Loucy (cell line): ENCODE measurements around the gene OPRM1.

Experiments used
- H2AFZ ChIP-seq: fragments of 200-600 bp; sonication (generic); 2 replicates; pipeline ENCODE4 v1.6.0; 2016; ENCODE audit warnings: antibody characterized with exemption, mild to moderate bottlenecking, low read length, moderate library complexity
- H3F3A ChIP-seq: fragments of 200-600 bp; 2 replicates; pipeline ENCODE4 v1.6.0; 2016; ENCODE audit warnings: antibody characterized with exemption, low read depth, mild to moderate bottlenecking
- H3K27me3 ChIP-seq: fragments of 200-600 bp; sonication (generic); 2 replicates; pipeline ENCODE4 v1.6.1; 2014; ENCODE audit warnings: low read length, mild to moderate bottlenecking; ENCODE audit not compliant: insufficient read depth, poor library complexity, severe bottlenecking
- H3K36me3 ChIP-seq: fragments of 200-600 bp; sonication (generic); 2 replicates; pipeline ENCODE4 v1.6.1; 2016; ENCODE audit warnings: low read length; ENCODE audit not compliant: insufficient read depth
- H3K4me1 ChIP-seq: fragments of 200-600 bp; sonication (generic); 2 replicates; pipeline ENCODE4 v1.5.1; 2014; ENCODE audit warnings: low read length, mild to moderate bottlenecking; ENCODE audit not compliant: insufficient read depth, poor library complexity, severe bottlenecking
- H3K4me2 ChIP-seq: fragments of 200-600 bp; sonication (generic); 2 replicates; pipeline ENCODE4 v1.6.0; 2014; ENCODE audit warnings: antibody characterized with exemption, low read length, low read depth, mild to moderate bottlenecking; ENCODE audit not compliant: poor library complexity, severe bottlenecking
- H3K4me3 ChIP-seq: fragments of 200-600 bp; sonication (generic); 2 replicates; pipeline ENCODE4 v1.5.1; 2014; ENCODE audit warnings: low read length, mild to moderate bottlenecking, mixed read lengths; ENCODE audit not compliant: poor library complexity, severe bottlenecking
- H3K79me2 ChIP-seq: fragments of 200-600 bp; sonication (generic); 2 replicates; pipeline ENCODE4 v1.6.1; 2014; ENCODE audit warnings: low read length; ENCODE audit not compliant: insufficient read depth
- H3K9ac ChIP-seq: fragments of 200-600 bp; sonication (generic); 2 replicates; pipeline ENCODE4 v1.6.0; 2014; ENCODE audit warnings: mild to moderate bottlenecking, low read depth, low read length, moderate library complexity; ENCODE audit not compliant: poor library complexity, severe bottlenecking
- H3K9me2 ChIP-seq: fragments of 200-600 bp; sonication (generic); replicated peaks from 2 replicates; pipeline ENCODE4 v1.6.1; 2016; ENCODE audit warnings: low read depth, low read length, mixed read lengths
- H3K9me3 ChIP-seq: fragments of 200-600 bp; sonication (generic); 2 replicates; pipeline ENCODE4 v1.6.1; 2014; ENCODE audit warnings: mild to moderate bottlenecking, antibody characterized with exemption, low read length, low read depth; ENCODE audit not compliant: insufficient read depth
- H4K20me1 ChIP-seq: fragments of 200-600 bp; sonication (generic); 2 replicates; pipeline ENCODE4 v1.6.0; 2014; ENCODE audit warnings: antibody characterized with exemption, low read length, mild to moderate bottlenecking; ENCODE audit not compliant: insufficient read depth, poor library complexity, severe bottlenecking
- EZH2phosphoT487 ChIP-seq: fragments of 200-600 bp; IDR thresholded peaks from 2 replicates; pipeline ENCODE4 v1.6.1; 2018; ENCODE audit warnings: antibody characterized with exemption, mild to moderate bottlenecking, moderate library complexity, borderline replicate concordance
- TF ChIP-seq, protein P1 (sequence below): fragments of 200-600 bp; sonication (generic); conservative IDR thresholded peaks from 2 replicates; pipeline ENCODE4 v1.5.1; 2014; ENCODE audit warnings: mild to moderate bottlenecking, antibody characterized with exemption, low read length

The OPRM1 gene

DNA sequence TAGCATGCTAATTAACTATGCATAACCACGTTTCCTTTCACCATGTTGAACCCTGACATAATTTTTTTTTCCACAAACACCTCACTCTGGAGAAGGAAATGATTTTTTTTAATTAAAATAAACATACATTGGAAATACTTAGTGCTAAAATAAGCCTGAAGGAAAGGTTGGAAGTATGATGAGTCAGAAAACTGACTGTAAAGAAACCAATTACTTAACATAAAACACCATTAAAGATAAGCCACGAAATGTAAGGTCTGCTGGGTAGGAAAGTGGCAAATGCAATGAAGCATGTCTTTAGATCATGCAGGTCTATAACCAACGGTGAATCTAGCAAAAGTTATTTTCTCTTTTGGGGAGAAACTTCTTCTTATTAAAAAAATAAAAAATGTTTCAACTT lies 47.5 kb downstream of the OPRM1 start:
- TF ChIP-seq, protein P1, sequence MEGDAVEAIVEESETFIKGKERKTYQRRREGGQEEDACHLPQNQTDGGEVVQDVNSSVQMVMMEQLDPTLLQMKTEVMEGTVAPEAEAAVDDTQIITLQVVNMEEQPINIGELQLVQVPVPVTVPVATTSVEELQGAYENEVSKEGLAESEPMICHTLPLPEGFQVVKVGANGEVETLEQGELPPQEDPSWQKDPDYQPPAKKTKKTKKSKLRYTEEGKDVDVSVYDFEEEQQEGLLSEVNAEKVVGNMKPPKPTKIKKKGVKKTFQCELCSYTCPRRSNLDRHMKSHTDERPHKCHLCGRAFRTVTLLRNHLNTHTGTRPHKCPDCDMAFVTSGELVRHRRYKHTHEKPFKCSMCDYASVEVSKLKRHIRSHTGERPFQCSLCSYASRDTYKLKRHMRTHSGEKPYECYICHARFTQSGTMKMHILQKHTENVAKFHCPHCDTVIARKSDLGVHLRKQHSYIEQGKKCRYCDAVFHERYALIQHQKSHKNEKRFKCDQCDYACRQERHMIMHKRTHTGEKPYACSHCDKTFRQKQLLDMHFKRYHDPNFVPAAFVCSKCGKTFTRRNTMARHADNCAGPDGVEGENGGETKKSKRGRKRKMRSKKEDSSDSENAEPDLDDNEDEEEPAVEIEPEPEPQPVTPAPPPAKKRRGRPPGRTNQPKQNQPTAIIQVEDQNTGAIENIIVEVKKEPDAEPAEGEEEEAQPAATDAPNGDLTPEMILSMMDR = no peak
- no peak for TF ChIP-seq EZH2phosphoT487
- no peaks in the 10 kb centered on the region for H3K79me2 ChIP-seq
- H2AFZ ChIP-seq = no peak overlapping the region
- H3K4me3 ChIP-seq = no peak overlapping the region
- no peak overlapping the region for H3K4me2 ChIP-seq
- H4K20me1 ChIP-seq = no peaks in the 10 kb centered on the region
- no peaks in the 10 kb centered on the region for H3K9me2 ChIP-seq
- no peaks in the 10 kb centered on the region for H3F3A ChIP-seq
- no peak overlapping the region for H3K9ac ChIP-seq
- H3K4me1 ChIP-seq = no peaks in the 10 kb centered on the region
- no peaks in the 10 kb centered on the region for H3K36me3 ChIP-seq
- H3K9me3 ChIP-seq = no peaks in the 10 kb centered on the region
- no peaks in the 10 kb centered on the region for H3K27me3 ChIP-seq

DNA sequence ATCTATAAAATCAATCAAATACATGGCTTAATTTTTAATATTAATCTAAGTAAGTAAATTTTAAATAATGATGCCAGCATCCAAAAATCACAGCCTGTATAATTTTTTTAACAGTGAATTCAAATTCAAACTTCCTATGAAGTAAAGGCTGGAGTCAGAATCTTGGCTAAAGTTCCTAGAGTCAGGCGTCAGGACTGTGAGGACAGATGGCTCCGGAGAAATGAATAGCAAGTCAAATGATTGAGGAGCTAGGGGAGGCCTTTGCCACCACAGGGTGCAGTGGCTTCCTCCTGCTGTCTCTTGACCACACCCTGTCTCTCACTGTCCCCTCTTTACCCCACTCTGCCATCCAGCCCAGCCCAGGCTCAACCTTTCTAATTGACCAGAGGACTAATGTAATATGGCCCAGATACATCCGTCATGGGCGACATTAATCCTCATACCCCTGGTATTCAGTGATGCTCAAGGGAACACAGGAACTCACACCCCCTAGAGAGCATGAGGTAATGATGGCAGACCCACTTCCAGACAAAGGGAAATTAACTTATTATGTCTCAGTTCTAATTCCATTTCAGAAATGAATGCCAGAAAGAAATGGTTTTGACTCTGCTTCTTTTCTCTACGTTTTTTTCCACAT lies 53.4 kb downstream of the OPRM1 start:
- H3F3A ChIP-seq = no peaks in the 10 kb centered on the region
- no peak for TF ChIP-seq EZH2phosphoT487
- TF ChIP-seq, protein P1 = no peak

DNA sequence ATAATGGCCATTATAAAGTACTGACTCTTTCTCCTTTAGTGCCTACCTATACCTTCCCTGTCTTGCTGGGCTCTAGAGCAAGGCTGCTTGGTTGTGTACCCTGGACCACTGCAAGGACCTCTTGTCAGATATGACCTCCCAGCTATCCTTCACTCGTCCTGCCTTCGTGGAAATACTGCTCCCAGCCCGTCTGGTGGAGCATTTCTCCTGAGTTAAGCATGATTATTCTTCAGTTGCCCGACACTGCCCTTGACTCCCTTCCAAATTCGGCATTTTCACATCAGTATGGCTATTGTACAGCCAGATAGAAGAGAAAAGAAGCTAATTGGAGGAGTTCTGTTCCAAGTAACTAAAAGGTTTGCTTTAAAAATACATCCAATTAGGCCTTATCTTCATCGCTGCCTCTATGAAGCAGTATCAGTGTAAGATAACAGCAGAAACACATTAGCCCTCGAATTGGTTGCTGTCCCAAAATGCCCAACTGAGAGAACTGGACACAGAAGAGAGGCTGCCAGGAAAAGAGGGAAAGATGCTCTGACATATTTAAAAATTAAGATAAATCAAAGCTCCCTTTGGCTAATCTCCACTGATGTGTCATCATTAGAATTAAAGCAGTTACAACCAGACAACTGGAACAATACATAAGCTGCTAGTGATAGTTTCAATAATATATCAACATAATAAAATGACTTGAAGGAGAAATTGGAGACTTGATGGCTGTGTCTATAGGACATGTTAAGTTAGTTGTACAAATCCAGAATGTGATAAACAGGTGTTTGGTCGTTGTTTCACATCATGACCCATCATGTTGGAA lies 54.4 kb downstream of the OPRM1 start:
- no peaks in the 10 kb centered on the region for H3F3A ChIP-seq
- H3K27me3 ChIP-seq = no peaks in the 10 kb centered on the region
- no peaks in the 10 kb centered on the region for H3K36me3 ChIP-seq
- H3K9me2 ChIP-seq = no peaks in the 10 kb centered on the region
- H3K4me1 ChIP-seq = no peaks in the 10 kb centered on the region
- H3K9me3 ChIP-seq = no peaks in the 10 kb centered on the region
- no peak overlapping the region for H3K4me2 ChIP-seq
- H3K4me3 ChIP-seq = no peak overlapping the region
- no peak overlapping the region for H2AFZ ChIP-seq
- no peaks in the 10 kb centered on the region for H4K20me1 ChIP-seq
- no peak overlapping the region for H3K9ac ChIP-seq
- no peaks in the 10 kb centered on the region for H3K79me2 ChIP-seq
- TF ChIP-seq, protein P1 = no peak
- no peak for TF ChIP-seq EZH2phosphoT487

More for the DNA sequence above, 53.4 kb downstream of the OPRM1 start:
- H3K4me2 ChIP-seq = no peak overlapping the region
- no peaks in the 10 kb centered on the region for H3K9me2 ChIP-seq
- H3K79me2 ChIP-seq = no peaks in the 10 kb centered on the region
- H3K36me3 ChIP-seq = no peaks in the 10 kb centered on the region
- no peaks in the 10 kb centered on the region for H4K20me1 ChIP-seq
- no peak overlapping the region for H3K9ac ChIP-seq
- H3K9me3 ChIP-seq = no peaks in the 10 kb centered on the region
- H3K4me1 ChIP-seq = no peaks in the 10 kb centered on the region
- no peaks in the 10 kb centered on the region for H3K27me3 ChIP-seq
- H2AFZ ChIP-seq = no peak overlapping the region
- no peak overlapping the region for H3K4me3 ChIP-seq
